Measurements from ENCODE around the gene SOD1.

GRCh38 chr21:31707499-31707898 lies 48.0 kb downstream of the SOD1 start:
- TF ChIP-seq CTCF (IDR thresholded peaks at IDR 0.05) (no peak), POLR2A (IDR thresholded peaks at IDR 0.05) (no peak)
